ENCODE data around the gene KRTAP5-11.
"Not testable (repeated sequence)": the region's sequence is repeated elsewhere in the genome, so short reads cannot be mapped to it uniquely, and the experiment has no call there.

DNA sequence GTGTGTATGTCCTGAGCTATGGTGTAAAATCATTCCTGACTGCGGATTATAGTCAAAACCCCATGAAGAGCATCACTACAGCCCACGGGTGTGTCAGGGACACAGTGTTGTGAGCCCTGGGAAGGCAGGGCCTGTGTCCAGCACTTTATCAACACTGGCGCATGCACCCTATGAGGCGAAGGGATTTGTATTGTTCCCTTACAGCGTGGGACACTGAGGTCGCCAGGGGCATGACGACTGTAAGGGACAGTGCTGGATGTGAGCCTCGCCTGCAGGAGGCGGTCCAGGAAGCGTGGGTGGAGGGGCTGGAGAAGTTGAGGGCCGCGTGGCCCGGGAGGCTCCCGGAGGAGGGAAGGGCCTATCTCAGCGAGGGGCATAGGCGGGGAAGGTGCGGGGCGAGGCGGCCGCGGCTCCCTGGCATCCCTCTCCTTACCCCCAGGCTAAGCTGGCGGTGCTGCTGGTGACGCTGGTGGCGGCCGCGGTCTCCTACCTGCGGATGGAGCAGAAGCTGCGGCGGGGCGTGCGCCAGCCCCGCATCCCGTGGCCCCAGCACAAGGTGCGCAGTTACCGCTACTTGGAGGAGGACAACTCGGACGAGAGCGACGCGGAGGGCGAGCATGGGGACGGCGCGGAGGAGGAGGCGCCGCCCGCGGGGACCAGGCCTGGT lies 24.3 kb upstream of the KRTAP5-11 start:
- TF ChIP-seq, protein P1, sequence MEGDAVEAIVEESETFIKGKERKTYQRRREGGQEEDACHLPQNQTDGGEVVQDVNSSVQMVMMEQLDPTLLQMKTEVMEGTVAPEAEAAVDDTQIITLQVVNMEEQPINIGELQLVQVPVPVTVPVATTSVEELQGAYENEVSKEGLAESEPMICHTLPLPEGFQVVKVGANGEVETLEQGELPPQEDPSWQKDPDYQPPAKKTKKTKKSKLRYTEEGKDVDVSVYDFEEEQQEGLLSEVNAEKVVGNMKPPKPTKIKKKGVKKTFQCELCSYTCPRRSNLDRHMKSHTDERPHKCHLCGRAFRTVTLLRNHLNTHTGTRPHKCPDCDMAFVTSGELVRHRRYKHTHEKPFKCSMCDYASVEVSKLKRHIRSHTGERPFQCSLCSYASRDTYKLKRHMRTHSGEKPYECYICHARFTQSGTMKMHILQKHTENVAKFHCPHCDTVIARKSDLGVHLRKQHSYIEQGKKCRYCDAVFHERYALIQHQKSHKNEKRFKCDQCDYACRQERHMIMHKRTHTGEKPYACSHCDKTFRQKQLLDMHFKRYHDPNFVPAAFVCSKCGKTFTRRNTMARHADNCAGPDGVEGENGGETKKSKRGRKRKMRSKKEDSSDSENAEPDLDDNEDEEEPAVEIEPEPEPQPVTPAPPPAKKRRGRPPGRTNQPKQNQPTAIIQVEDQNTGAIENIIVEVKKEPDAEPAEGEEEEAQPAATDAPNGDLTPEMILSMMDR (conservative IDR thresholded peaks at IDR 0.05; ENCODE audit: low read length), result not testable (repeated sequence)
- TF ChIP-seq EZH2phosphoT487 (IDR thresholded peaks at IDR 0.05; ENCODE audit: borderline replicate concordance, low read depth, low read length), result not testable (repeated sequence)
